Astrocyte (in vitro differentiated cells and primary cell): ENCODE measurements around the gene FBXL7.

ENCODE experiments used
- EZH2 ChIP-seq: IDR thresholded peaks from 2 replicates; pipeline ENCODE4 v1.6.1; 2012; ENCODE audit warnings: mild to moderate bottlenecking, low read length, inconsistent platforms; ENCODE audit not compliant: insufficient read depth
- TF ChIP-seq, protein P1 (sequence below): IDR thresholded peaks from 2 replicates; pipeline ENCODE4 v1.5.1; 2011; ENCODE audit warnings: low read depth, mild to moderate bottlenecking, inconsistent platforms, low read length, moderate library complexity; ENCODE audit not compliant: insufficient read depth

DNA sequence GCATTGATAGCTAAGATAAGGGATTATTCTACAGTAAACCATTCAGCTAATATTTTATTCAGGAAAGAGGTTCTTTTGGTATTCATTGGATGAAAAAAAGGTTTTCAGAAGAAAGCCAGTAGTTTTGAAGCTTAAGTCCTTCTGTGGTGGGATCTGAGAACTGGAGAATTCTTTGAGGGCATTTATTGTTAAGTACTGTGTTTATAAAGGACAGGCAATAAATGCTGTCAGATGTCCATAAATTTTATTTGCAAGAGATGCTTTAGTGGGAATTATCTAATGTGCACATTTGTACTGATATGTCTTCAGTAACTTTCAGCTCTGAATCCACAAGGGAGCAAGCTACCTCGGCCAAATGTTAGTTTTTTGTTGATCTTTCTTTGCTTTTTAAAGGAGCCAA lies 358.3 kb downstream of the FBXL7 start:
- TF ChIP-seq, protein P1, sequence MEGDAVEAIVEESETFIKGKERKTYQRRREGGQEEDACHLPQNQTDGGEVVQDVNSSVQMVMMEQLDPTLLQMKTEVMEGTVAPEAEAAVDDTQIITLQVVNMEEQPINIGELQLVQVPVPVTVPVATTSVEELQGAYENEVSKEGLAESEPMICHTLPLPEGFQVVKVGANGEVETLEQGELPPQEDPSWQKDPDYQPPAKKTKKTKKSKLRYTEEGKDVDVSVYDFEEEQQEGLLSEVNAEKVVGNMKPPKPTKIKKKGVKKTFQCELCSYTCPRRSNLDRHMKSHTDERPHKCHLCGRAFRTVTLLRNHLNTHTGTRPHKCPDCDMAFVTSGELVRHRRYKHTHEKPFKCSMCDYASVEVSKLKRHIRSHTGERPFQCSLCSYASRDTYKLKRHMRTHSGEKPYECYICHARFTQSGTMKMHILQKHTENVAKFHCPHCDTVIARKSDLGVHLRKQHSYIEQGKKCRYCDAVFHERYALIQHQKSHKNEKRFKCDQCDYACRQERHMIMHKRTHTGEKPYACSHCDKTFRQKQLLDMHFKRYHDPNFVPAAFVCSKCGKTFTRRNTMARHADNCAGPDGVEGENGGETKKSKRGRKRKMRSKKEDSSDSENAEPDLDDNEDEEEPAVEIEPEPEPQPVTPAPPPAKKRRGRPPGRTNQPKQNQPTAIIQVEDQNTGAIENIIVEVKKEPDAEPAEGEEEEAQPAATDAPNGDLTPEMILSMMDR = no peak
- TF ChIP-seq EZH2 = no peak
